HFFc6 (cell line): Measurements from ENCODE around the gene FOXP1. TPM values are rescaled to one million over a fixed set of nuclear protein-coding genes. Genes with fewer than 3 reads are reported as not detected.
"Not testable (repeated sequence)": the region's sequence is repeated elsewhere in the genome, so short reads cannot be mapped to it uniquely, and the experiment has no call there.

Experiments used
- DNase-seq: peaks from one replicate; pipeline ENCODE4 v3.0.0-alpha.2; 2018
- H3K27ac Mint-ChIP-seq: 2 replicates; pipeline ENCODE4 v1.8.0; 2020; ENCODE audit warnings: mild to moderate bottlenecking, mixed read lengths
- H3K27me3 Mint-ChIP-seq: 2 replicates; pipeline ENCODE4 v1.8.0; 2021; ENCODE audit warnings: mild to moderate bottlenecking, moderate library complexity, mixed read lengths; ENCODE audit not compliant: insufficient read depth
- H3K36me3 Mint-ChIP-seq: 2 replicates; pipeline ENCODE4 v1.8.0; 2021; ENCODE audit warnings: low read depth, mixed read lengths
- H3K4me1 Mint-ChIP-seq: 2 replicates; pipeline ENCODE4 v1.8.0; 2020; ENCODE audit warnings: low read depth, mixed read lengths
- H3K4me3 Mint-ChIP-seq: 2 replicates; pipeline ENCODE4 v1.8.0; 2020; ENCODE audit warnings: mild to moderate bottlenecking, moderate library complexity, mixed read lengths
- H3K9me3 Mint-ChIP-seq: 2 replicates; pipeline ENCODE4 v1.8.0; 2020; ENCODE audit warnings: mild to moderate bottlenecking, mixed read lengths
- total RNA-seq, 6 experiments: library from RNA; stranded (reverse); fragmentation: NEBNext Ultra II Directional; extraction: Animal tissue kit (Norgen Biotek cat#: 25700); gene quantifications; 2 replicates in 1 of 6; 3 replicates in 5 of 6; pipeline ENCODE4 v1.2.3, GENCODE V29; 2021
- TF ChIP-seq, protein P1 (sequence below): fragments of 200-600 bp; sonication (generic); IDR thresholded peaks from 2 replicates; pipeline ENCODE4 v1.5.0; 2021; ENCODE audit warnings: antibody characterized with exemption, mild to moderate bottlenecking

FOXP1 gene
- total RNA-seq, 6 experiments from 2014 or later = 32.2 to 59.3 (median 52.0) TPM

DNA sequence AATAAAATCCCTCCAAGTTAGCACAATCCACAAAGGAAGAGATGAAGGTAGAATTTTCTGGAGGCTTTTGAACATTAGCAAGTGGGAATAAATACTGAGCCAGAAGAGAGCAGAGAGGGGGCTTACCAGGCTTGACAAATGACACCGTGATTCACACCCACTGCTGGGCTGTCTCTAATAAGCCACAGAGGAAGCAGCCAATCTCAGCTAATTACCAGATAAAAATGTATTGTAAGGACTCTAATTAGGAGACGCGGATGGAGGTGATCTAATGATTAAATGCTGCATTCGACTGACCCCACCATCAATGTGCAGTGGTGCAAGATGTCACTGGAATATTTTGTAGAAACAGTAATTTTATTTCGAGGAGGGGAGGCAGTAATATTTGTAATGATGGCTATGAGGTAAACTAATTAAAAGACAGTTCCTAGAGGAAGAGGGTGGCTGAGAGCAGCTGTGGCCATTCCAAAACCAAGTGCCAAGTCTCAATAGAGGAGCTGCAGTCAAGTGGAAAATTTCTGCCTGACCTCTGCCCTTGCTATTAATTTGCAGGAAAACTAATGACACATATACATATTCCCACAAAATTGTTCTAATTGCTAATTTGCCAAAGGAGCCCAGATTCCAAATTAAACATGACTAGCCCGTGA, 602.2 kb downstream of the FOXP1 start:
- peaks cover 70% of the 10 kb centered on the region for H3K4me1 Mint-ChIP-seq
- H3K27ac Mint-ChIP-seq = peak overlapping the region; percentile 100

GRCh38 chr3:70980646-70981170, 602.8 kb downstream of the FOXP1 start:
- Mint-ChIP-seq H3K4me3 (peak overlapping the region; percentile 88; the same call in 1 of the 2 replicates), H3K36me3 (peaks cover 31% of the 10 kb centered on the region), H3K4me1 (peaks cover 64% of the 10 kb centered on the region), H3K27ac (peak overlapping the region; percentile 100), H3K9me3 (no peaks in the 10 kb centered on the region), H3K27me3 (no peaks in the 10 kb centered on the region; the same call in 1 of the 2 replicates)
- no peak for DNase-seq
- TF ChIP-seq, protein P1, sequence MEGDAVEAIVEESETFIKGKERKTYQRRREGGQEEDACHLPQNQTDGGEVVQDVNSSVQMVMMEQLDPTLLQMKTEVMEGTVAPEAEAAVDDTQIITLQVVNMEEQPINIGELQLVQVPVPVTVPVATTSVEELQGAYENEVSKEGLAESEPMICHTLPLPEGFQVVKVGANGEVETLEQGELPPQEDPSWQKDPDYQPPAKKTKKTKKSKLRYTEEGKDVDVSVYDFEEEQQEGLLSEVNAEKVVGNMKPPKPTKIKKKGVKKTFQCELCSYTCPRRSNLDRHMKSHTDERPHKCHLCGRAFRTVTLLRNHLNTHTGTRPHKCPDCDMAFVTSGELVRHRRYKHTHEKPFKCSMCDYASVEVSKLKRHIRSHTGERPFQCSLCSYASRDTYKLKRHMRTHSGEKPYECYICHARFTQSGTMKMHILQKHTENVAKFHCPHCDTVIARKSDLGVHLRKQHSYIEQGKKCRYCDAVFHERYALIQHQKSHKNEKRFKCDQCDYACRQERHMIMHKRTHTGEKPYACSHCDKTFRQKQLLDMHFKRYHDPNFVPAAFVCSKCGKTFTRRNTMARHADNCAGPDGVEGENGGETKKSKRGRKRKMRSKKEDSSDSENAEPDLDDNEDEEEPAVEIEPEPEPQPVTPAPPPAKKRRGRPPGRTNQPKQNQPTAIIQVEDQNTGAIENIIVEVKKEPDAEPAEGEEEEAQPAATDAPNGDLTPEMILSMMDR = no peak

More for the DNA sequence above, 602.2 kb downstream of the FOXP1 start:
- peaks cover 34% of the 10 kb centered on the region for H3K36me3 Mint-ChIP-seq
- peak overlapping the region; percentile 88 for H3K4me3 Mint-ChIP-seq
- no peaks in the 10 kb centered on the region; the same call in 1 of the 2 replicates for H3K27me3 Mint-ChIP-seq
- TF ChIP-seq, protein P1 = no peak
- no peak for DNase-seq
- H3K9me3 Mint-ChIP-seq = no peaks in the 10 kb centered on the region

GRCh38 chr3:70979983-70980645, 603.4 kb downstream of the FOXP1 start:
- H3K27ac Mint-ChIP-seq = no peak overlapping the region; the same call in 1 of the 2 replicates
- no peaks in the 10 kb centered on the region for H3K9me3 Mint-ChIP-seq
- no peak for DNase-seq
- H3K27me3 Mint-ChIP-seq = no peaks in the 10 kb centered on the region; the same call in 1 of the 2 replicates
- TF ChIP-seq, protein P1 = no peak
- peaks cover 58% of the 10 kb centered on the region for H3K4me1 Mint-ChIP-seq
- H3K36me3 Mint-ChIP-seq = peaks cover 35% of the 10 kb centered on the region
- H3K4me3 Mint-ChIP-seq = no peak overlapping the region

DNA sequence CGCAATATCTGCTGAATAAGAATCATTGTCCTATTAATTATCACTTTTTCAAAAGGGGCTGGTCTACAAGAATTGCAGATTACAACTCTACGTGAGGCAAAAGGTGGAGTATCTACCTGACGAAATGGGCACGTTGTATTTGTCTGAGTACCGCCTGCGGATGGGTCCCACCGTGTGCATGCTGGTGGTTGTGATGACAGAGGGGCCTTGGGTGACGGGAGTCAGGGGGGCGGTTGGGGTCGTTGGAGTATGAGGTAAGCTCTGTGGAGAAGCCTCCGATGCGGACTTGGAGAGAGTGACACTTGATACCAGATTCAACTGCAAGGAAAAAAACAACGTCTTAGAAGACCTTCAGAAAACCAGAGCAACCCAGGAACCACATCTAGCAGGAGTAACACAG, 605.8 kb downstream of the FOXP1 start:
- TF ChIP-seq, protein P1 = no peak
- Mint-ChIP-seq H3K4me3 (no peak overlapping the region), H3K4me1 (peaks cover 44% of the 10 kb centered on the region), H3K36me3 (peaks cover 44% of the 10 kb centered on the region), H3K9me3 (no peaks in the 10 kb centered on the region), H3K27me3 (no peaks in the 10 kb centered on the region; the same call in 1 of the 2 replicates), H3K27ac (no peak overlapping the region)
- DNase-seq = no peak

DNA sequence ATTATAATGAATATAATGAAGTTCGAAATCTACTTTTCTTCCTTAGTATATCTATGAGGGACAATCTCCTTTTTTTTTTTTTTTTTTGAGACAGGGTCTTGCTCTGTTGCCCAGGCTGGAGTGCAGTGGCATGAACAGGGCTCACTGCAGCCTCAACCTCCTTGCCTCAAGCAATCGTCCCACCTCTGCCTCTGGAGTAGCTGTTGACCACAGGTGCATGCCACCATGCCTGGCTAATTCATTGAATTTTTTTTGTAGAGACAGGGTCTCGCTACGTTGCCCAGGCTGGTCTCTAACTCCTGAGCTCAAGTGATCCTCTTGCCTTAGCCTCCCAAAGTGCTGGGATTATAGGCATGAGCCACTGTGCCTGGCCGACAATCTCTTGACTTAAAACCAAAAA, 607.5 kb downstream of the FOXP1 start:
- not testable (repeated sequence) for DNase-seq, H3K9me3 Mint-ChIP-seq
- peaks cover 53% of the 10 kb centered on the region for H3K36me3 Mint-ChIP-seq

DNA sequence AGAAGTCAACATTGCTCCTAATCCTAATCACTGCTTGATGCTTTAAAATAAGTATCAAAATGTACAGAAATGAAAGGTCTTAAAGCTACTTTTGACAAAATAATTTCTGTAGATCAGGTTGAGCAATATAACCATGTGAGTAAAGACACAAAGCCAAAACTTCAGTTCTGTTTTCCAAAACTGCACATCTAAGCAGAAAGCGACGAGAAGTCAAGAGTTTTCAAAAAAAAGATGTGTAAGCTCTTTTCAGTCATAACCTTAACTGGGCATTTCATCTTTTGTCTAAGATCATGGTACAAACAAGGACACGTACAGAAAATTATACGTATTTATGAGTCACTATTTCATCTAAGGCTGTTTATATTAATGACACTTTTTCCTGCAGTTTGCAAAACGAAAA, 608.8 kb downstream of the FOXP1 start:
- no peaks in the 10 kb centered on the region; the same call in 1 of the 2 replicates for H3K27me3 Mint-ChIP-seq
- H3K4me3 Mint-ChIP-seq = no peak overlapping the region
- peaks cover 20% of the 10 kb centered on the region for H3K4me1 Mint-ChIP-seq
- no peak for DNase-seq
- TF ChIP-seq, protein P1 = no peak
- H3K36me3 Mint-ChIP-seq = peaks cover 48% of the 10 kb centered on the region
- no peak overlapping the region for H3K27ac Mint-ChIP-seq
- H3K9me3 Mint-ChIP-seq = no peaks in the 10 kb centered on the region

More for the DNA sequence above, 607.5 kb downstream of the FOXP1 start:
- H3K4me3 Mint-ChIP-seq, H3K27me3 Mint-ChIP-seq, H3K27ac Mint-ChIP-seq: not testable (repeated sequence)
- H3K4me1 Mint-ChIP-seq = peaks cover 27% of the 10 kb centered on the region
